Measurements from ENCODE around the gene TGFBR3. TPM values are rescaled to one million over a fixed set of nuclear protein-coding genes. Genes with fewer than 3 reads are reported as not detected.

The TGFBR3 gene
- total and polyA plus RNA-seq, 2 of the 8 experiments (the other 6 are each of a cell fraction or from before 2014, with no cell fraction given): 2.0 to 6.1 TPM

GRCh38 chr1:91697861-91698260, 188.1 kb downstream of the TGFBR3 start (continued):
- no peak for TF ChIP-seq BCL11A (IDR thresholded peaks at IDR 0.05; ENCODE audit: low read depth in 2 of 2, low read length in 2 of 2)
- no peak for TF ChIP-seq SRF (IDR thresholded peaks at IDR 0.05; ENCODE audit: low read depth, low read length)
- no peak for TF ChIP-seq HDAC2 (IDR thresholded peaks at IDR 0.05; ENCODE audit: borderline replicate concordance in 1 of 2, low read depth in 2 of 2, low read length in 2 of 2)
- no peak for TF ChIP-seq GABPA (IDR thresholded peaks at IDR 0.05; ENCODE audit: borderline replicate concordance, insufficient read depth, low read length)
- no peak for TF ChIP-seq HDAC6 (IDR thresholded peaks at IDR 0.05; ENCODE audit: low read depth, low read length)
- TF ChIP-seq SP4 (IDR thresholded peaks at IDR 0.05; ENCODE audit: low read length): no peak
- TF ChIP-seq TEAD4 (IDR thresholded peaks at IDR 0.05; ENCODE audit: low read depth, low read length): no peak

Measured in H1 (cell line).